HL-60 (cell line): ENCODE data around the gene STPG2.

Experiments
- DNase-seq, 2 experiments: peaks; one replicate each; pipeline ENCODE4 v3.0.0-alpha.2; 2010 to 2020; ENCODE audit warnings: low read depth in 1 of 2, low spot score in 1 of 2
- H3K27ac ChIP-seq: fragments of 250-450 bp; sonication (Bioruptor Pico); replicated peaks from 2 replicates; pipeline ENCODE4 v1.5.1; 2020; ENCODE audit warnings: mild to moderate bottlenecking, moderate library complexity
- H3K27me3 ChIP-seq: fragments of 250-450 bp; sonication (Bioruptor Pico); 2 replicates; pipeline ENCODE4 v1.5.1; 2021; ENCODE audit warnings: mild to moderate bottlenecking, moderate library complexity; ENCODE audit not compliant: insufficient read depth, poor library complexity, severe bottlenecking
- H3K4me3 ChIP-seq: replicated peaks from 2 replicates; pipeline ENCODE4 v1.5.1; 2011; ENCODE audit warnings: mild to moderate bottlenecking, control low read depth, low read length; ENCODE audit not compliant: insufficient read depth
- GABPA ChIP-seq: IDR thresholded peaks from 2 replicates; pipeline ENCODE4 v1.6.1; 2012; ENCODE audit warnings: low read depth
- POLR2AphosphoS5 ChIP-seq: IDR thresholded peaks from 2 replicates; pipeline ENCODE4 v1.6.1; 2012; ENCODE audit warnings: low read depth
- SPI1 ChIP-seq: IDR thresholded peaks from 2 replicates; pipeline ENCODE4 v1.6.1; 2012; ENCODE audit warnings: low read depth, mild to moderate bottlenecking, borderline replicate concordance
- TF ChIP-seq, protein P1 (sequence below): IDR thresholded peaks from one replicate; pipeline ENCODE4 v1.5.1; 2011; ENCODE audit warnings: low read length, control low read depth, inconsistent platforms; ENCODE audit not compliant: insufficient read depth
- TF ChIP-seq, protein P2 (sequence below): IDR thresholded peaks from 2 replicates; pipeline ENCODE4 v1.6.1; 2012; ENCODE audit warnings: low read depth; ENCODE audit not compliant: insufficient replicate concordance

The STPG2 gene

GRCh38 chr4:97747945-97748344 lies 395.3 kb downstream of the STPG2 start:
- no peak for TF ChIP-seq SPI1
- no peak for TF ChIP-seq GABPA
- TF ChIP-seq, protein P1, sequence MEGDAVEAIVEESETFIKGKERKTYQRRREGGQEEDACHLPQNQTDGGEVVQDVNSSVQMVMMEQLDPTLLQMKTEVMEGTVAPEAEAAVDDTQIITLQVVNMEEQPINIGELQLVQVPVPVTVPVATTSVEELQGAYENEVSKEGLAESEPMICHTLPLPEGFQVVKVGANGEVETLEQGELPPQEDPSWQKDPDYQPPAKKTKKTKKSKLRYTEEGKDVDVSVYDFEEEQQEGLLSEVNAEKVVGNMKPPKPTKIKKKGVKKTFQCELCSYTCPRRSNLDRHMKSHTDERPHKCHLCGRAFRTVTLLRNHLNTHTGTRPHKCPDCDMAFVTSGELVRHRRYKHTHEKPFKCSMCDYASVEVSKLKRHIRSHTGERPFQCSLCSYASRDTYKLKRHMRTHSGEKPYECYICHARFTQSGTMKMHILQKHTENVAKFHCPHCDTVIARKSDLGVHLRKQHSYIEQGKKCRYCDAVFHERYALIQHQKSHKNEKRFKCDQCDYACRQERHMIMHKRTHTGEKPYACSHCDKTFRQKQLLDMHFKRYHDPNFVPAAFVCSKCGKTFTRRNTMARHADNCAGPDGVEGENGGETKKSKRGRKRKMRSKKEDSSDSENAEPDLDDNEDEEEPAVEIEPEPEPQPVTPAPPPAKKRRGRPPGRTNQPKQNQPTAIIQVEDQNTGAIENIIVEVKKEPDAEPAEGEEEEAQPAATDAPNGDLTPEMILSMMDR, result no peak
- no peak for TF ChIP-seq POLR2AphosphoS5
- TF ChIP-seq, protein P2, sequence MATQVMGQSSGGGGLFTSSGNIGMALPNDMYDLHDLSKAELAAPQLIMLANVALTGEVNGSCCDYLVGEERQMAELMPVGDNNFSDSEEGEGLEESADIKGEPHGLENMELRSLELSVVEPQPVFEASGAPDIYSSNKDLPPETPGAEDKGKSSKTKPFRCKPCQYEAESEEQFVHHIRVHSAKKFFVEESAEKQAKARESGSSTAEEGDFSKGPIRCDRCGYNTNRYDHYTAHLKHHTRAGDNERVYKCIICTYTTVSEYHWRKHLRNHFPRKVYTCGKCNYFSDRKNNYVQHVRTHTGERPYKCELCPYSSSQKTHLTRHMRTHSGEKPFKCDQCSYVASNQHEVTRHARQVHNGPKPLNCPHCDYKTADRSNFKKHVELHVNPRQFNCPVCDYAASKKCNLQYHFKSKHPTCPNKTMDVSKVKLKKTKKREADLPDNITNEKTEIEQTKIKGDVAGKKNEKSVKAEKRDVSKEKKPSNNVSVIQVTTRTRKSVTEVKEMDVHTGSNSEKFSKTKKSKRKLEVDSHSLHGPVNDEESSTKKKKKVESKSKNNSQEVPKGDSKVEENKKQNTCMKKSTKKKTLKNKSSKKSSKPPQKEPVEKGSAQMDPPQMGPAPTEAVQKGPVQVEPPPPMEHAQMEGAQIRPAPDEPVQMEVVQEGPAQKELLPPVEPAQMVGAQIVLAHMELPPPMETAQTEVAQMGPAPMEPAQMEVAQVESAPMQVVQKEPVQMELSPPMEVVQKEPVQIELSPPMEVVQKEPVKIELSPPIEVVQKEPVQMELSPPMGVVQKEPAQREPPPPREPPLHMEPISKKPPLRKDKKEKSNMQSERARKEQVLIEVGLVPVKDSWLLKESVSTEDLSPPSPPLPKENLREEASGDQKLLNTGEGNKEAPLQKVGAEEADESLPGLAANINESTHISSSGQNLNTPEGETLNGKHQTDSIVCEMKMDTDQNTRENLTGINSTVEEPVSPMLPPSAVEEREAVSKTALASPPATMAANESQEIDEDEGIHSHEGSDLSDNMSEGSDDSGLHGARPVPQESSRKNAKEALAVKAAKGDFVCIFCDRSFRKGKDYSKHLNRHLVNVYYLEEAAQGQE, result no peak
- Histone ChIP-seq H3K27me3 (no peaks in the 10 kb centered on the region), H3K27ac (no peak overlapping the region), H3K4me3 (no peak overlapping the region)
- DNase-seq, result no peak

DNA sequence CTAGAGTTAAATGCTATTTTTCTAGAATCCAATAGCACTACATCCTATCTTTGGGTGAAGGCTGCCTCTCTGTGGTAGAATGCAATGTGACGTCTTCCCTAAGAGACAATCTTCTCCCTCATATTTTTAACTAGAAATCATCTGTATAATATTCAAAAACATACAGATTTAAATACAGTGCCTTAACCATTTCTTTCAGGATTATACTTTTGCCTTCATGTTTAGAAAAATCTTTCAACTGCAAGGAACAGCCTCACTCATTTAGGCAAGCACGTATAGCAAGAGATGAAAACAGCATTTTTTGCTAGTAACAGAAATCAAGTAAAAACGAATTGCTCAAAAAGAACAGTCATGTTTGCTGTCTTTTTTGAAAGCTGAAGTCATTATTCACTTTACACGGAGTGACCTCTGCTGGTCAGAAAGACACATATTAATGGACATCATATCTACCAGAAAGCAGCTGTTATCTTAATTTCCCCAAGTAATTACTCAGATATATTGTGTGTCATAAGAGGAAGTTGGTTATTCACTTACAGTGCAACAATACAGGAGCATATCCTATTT lies 422.3 kb downstream of the STPG2 start:
- TF ChIP-seq POLR2AphosphoS5, result no peak
- TF ChIP-seq, protein P1, result no peak
- TF ChIP-seq GABPA, result no peak
- TF ChIP-seq, protein P2, result no peak
- TF ChIP-seq SPI1, result no peak
- no peak overlapping the region for H3K27ac ChIP-seq
- H3K4me3 ChIP-seq, result no peak overlapping the region
- H3K27me3 ChIP-seq, result no peaks in the 10 kb centered on the region
- DNase-seq, result no peak

DNA sequence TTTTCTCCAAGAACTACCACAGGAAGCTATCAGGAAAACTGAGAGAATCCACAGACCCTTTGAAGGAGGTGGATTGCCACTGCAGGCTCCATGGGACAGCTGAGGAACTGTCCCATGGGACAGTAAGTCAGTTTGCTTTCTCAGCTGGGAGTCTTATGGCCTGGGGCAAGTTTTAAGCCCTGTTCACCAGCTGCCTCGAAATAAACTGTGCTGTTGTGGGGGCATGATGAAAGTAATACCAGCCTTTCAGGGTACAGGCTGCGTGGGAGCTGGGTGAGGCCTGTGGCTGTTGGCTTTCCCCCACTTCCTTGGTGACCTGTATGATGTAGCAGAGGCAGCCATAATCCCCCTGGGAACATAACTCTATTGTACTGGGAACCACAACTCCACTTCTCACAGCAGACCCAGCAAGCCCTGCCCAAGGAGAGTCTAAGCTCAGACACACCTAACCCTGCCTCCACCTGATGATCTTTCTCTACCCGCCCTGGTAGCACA lies 452.1 kb downstream of the STPG2 start:
- Histone ChIP-seq H3K27me3 (no peaks in the 10 kb centered on the region), H3K27ac (no peak overlapping the region), H3K4me3 (no peak overlapping the region)
- DNase-seq, result no peak
- TF ChIP-seq, protein P2, result no peak
- TF ChIP-seq, protein P1, result no peak
- TF ChIP-seq POLR2AphosphoS5 (no peak), GABPA (no peak), SPI1 (no peak)
